HepG2 (cell line): ENCODE data around the gene JPH3.

Experiments
- ATF3 ChIP-seq: sonication (generic); formaldehyde crosslinking; IDR thresholded peaks from 2 replicates; pipeline ENCODE4 v1.4.0; 2020; ENCODE audit warnings: missing genetic modification reagents
- BRF2 ChIP-seq: sonication (generic); formaldehyde crosslinking; IDR thresholded peaks from 2 replicates; pipeline ENCODE4 v1.8.1; 2022; ENCODE audit warnings: mild to moderate bottlenecking, missing genetic modification reagents
- CTCF ChIP-seq: sonication (generic); formaldehyde crosslinking; IDR thresholded peaks from 2 replicates; pipeline ENCODE4 v1.5.0; 2020; ENCODE audit warnings: mild to moderate bottlenecking, missing genetic modification reagents, moderate library complexity
- HDAC6 ChIP-seq: fragments of 200-600 bp; sonication (generic); IDR thresholded peaks from 2 replicates; pipeline ENCODE4 v1.7.0; 2017; ENCODE audit warnings: mild to moderate bottlenecking, antibody characterized with exemption, low read length, low read depth
- JUNB ChIP-seq: sonication (generic); formaldehyde crosslinking; IDR thresholded peaks from 2 replicates; pipeline ENCODE4 v1.8.0; 2022; ENCODE audit warnings: missing genetic modification reagents, mild to moderate bottlenecking, borderline replicate concordance
- POLR2AphosphoS5 ChIP-seq: IDR thresholded peaks from 2 replicates; pipeline ENCODE4 v1.6.1; 2012; ENCODE audit warnings: low read depth, low read length
- STAG1 ChIP-seq: sonication (generic); formaldehyde crosslinking; IDR thresholded peaks from 2 replicates; pipeline ENCODE4 v1.4.0; 2020; ENCODE audit warnings: missing genetic modification reagents
- THYN1 ChIP-seq: sonication (generic); formaldehyde crosslinking; IDR thresholded peaks from 2 replicates; pipeline ENCODE4 v1.8.1; 2023; ENCODE audit warnings: low read depth, mild to moderate bottlenecking, moderate library complexity, missing genetic modification reagents, borderline replicate concordance
- ZFX ChIP-seq: sonication (generic); formaldehyde crosslinking; IDR thresholded peaks from 2 replicates; pipeline ENCODE4 v1.4.0; 2020; ENCODE audit warnings: mild to moderate bottlenecking, low read depth, missing genetic modification reagents, moderate library complexity
- ZNF343 ChIP-seq: sonication (generic); formaldehyde crosslinking; IDR thresholded peaks from 2 replicates; pipeline ENCODE4 v1.4.0; 2020; ENCODE audit warnings: mild to moderate bottlenecking, missing genetic modification reagents
- ZNF432 ChIP-seq: sonication (generic); formaldehyde crosslinking; IDR thresholded peaks from 2 replicates; pipeline ENCODE4 v1.5.0; 2020; ENCODE audit warnings: missing genetic modification reagents, mild to moderate bottlenecking, borderline replicate concordance
- ZNF510 ChIP-seq: sonication (generic); formaldehyde crosslinking; IDR thresholded peaks from 2 replicates; pipeline ENCODE4 v1.4.0; 2020; ENCODE audit warnings: low read depth, mild to moderate bottlenecking, missing genetic modification reagents
- ZNF546 ChIP-seq: sonication (generic); formaldehyde crosslinking; conservative IDR thresholded peaks from 2 replicates; pipeline ENCODE4 v1.8.1; 2023; ENCODE audit warnings: mild to moderate bottlenecking, missing genetic modification reagents
- ZNF713 ChIP-seq: sonication (generic); formaldehyde crosslinking; IDR thresholded peaks from 2 replicates; pipeline ENCODE4 v1.4.0; 2020; ENCODE audit warnings: mild to moderate bottlenecking, missing genetic modification reagents

GRCh38 chr16:87723226-87723623 is 120.9 kb downstream of the JPH3 start:
- TF ChIP-seq ZNF713 (no peak), ATF3 (CRISPR knock-in tag) (no peak), ZNF343 (CRISPR knock-in tag) (no peak), ZNF432 (CRISPR knock-in tag) (no peak), ZNF546 (no peak), JUNB (CRISPR knock-in tag) (no peak), STAG1 (no peak), ZFX (CRISPR knock-in tag) (no peak), THYN1 (CRISPR knock-in tag) (no peak), BRF2 (CRISPR knock-in tag) (no peak), ZNF510 (CRISPR knock-in tag) (no peak), CTCF (CRISPR knock-in tag) (no peak), POLR2AphosphoS5 (no peak), HDAC6 (no peak)
